ENCODE results near the gene AP3S2. TPM values are rescaled to one million over a fixed set of nuclear protein-coding genes. Genes with fewer than 3 reads are reported as not detected.

Gene AP3S2
- total and polyA plus RNA-seq, 2 of the 13 experiments (the other 11 are each of a cell fraction or from before 2014, with no cell fraction given) = 17.6 to 44.4 TPM

GRCh38 chr15:89806559-89807550 is 86.9 kb downstream of the AP3S2 start (continued):
- TF ChIP-seq CHCHD3 (CRISPR knock-in tag; IDR thresholded peaks at IDR 0.05) (no peak), PPARG (CRISPR knock-in tag; conservative IDR thresholded peaks at IDR 0.05) (peak; percentile 56), JARID2 (CRISPR knock-in tag; IDR thresholded peaks at IDR 0.05; ENCODE audit: insufficient replicate concordance) (peak; percentile 94), ZNF234 (CRISPR knock-in tag; conservative IDR thresholded peaks at IDR 0.05) (no peak), BORCS8-MEF2B (CRISPR knock-in tag; IDR thresholded peaks at IDR 0.05) (peak; percentile 64; the same call in 1 of the 2 replicates), ZNF333 (CRISPR knock-in tag; IDR thresholded peaks at IDR 0.05; ENCODE audit: borderline replicate concordance) (no peak), ZNF580 (CRISPR knock-in tag; IDR thresholded peaks at IDR 0.05; ENCODE audit: borderline replicate concordance, low read depth) (peak; percentile 89), EP300 (IDR thresholded peaks at IDR 0.05; ENCODE audit: low read depth in 2 of 2, low read length in 2 of 2) (peak in 1 of 2 experiments; percentile 61; a peak in 1 of 4 replicates), EP300 (CRISPR knock-in tag; IDR thresholded peaks at IDR 0.05; ENCODE audit: borderline replicate concordance) (0 out of 2 replicates have a peak, but pooled peaks have one; percentile 33), NONO (IDR thresholded peaks at IDR 0.05) (no peak), NONO (CRISPR knock-in tag; conservative IDR thresholded peaks at IDR 0.05) (peak; percentile 64; the same call in 1 of the 2 replicates), ZFP36 (IDR thresholded peaks at IDR 0.05; ENCODE audit: borderline replicate concordance, low read depth, low read length, partially characterized antibody) (no peak), FOXJ3 (CRISPR knock-in tag; IDR thresholded peaks at IDR 0.05; ENCODE audit: borderline replicate concordance) (0 out of 2 replicates have a peak, but pooled peaks have one; percentile 38), TFAP4 (IDR thresholded peaks at IDR 0.05; ENCODE audit: borderline replicate concordance, low read depth) (peak; percentile 78), ZNF543 (CRISPR knock-in tag; IDR thresholded peaks at IDR 0.05) (no peak), ZUFSP (CRISPR knock-in tag; IDR thresholded peaks at IDR 0.05; ENCODE audit: borderline replicate concordance) (no peak)
- TF ChIP-seq, protein P1, sequence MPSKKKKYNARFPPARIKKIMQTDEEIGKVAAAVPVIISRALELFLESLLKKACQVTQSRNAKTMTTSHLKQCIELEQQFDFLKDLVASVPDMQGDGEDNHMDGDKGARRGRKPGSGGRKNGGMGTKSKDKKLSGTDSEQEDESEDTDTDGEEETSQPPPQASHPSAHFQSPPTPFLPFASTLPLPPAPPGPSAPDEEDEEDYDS (CRISPR knock-in tag; IDR thresholded peaks at IDR 0.05) = peak; percentile 99
- TF ChIP-seq, protein P2, sequence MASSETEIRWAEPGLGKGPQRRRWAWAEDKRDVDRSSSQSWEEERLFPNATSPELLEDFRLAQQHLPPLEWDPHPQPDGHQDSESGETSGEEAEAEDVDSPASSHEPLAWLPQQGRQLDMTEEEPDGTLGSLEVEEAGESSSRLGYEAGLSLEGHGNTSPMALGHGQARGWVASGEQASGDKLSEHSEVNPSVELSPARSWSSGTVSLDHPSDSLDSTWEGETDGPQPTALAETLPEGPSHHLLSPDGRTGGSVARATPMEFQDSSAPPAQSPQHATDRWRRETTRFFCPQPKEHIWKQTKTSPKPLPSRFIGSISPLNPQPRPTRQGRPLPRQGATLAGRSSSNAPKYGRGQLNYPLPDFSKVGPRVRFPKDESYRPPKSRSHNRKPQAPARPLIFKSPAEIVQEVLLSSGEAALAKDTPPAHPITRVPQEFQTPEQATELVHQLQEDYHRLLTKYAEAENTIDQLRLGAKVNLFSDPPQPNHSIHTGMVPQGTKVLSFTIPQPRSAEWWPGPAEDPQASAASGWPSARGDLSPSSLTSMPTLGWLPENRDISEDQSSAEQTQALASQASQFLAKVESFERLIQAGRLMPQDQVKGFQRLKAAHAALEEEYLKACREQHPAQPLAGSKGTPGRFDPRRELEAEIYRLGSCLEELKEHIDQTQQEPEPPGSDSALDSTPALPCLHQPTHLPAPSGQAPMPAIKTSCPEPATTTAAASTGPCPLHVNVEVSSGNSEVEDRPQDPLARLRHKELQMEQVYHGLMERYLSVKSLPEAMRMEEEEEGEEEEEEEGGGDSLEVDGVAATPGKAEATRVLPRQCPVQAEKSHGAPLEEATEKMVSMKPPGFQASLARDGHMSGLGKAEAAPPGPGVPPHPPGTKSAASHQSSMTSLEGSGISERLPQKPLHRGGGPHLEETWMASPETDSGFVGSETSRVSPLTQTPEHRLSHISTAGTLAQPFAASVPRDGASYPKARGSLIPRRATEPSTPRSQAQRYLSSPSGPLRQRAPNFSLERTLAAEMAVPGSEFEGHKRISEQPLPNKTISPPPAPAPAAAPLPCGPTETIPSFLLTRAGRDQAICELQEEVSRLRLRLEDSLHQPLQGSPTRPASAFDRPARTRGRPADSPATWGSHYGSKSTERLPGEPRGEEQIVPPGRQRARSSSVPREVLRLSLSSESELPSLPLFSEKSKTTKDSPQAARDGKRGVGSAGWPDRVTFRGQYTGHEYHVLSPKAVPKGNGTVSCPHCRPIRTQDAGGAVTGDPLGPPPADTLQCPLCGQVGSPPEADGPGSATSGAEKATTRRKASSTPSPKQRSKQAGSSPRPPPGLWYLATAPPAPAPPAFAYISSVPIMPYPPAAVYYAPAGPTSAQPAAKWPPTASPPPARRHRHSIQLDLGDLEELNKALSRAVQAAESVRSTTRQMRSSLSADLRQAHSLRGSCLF (CRISPR knock-in tag; IDR thresholded peaks at IDR 0.05; ENCODE audit: borderline replicate concordance) = no peak

Data from HepG2 (cell line).